HG02678 (cell line): ENCODE results near the gene PREX1.
"Not testable (repeated sequence)": the region's sequence is repeated elsewhere in the genome, so short reads cannot be mapped to it uniquely, and the experiment has no call there.

ENCODE experiments used
- ATAC-seq: cut with Tn5 transposase; IDR thresholded peaks from one replicate; pipeline ENCODE4 v1.9.1; 2021; ENCODE audit warnings: mild to moderate bottlenecking, moderate library complexity; ENCODE audit not compliant: unreplicated experiment

PREX1 gene

GRCh38 chr20:48826883-48827771 is 672 bp downstream of the PREX1 start:
- peak; percentile 12 for ATAC-seq

GRCh38 chr20:48826480-48826879 is 1.3 kb downstream of the PREX1 start:
- not testable (repeated sequence) for ATAC-seq

- ATAC-seq = no peak
These were observed 1.7 kb downstream of the PREX1 start for GRCh38 chr20:48826069-48826468.

GRCh38 chr20:48825566-48825920 is 2.3 kb downstream of the PREX1 start:
- ATAC-seq = no peak

- ATAC-seq = no peak
These were observed 2.8 kb downstream of the PREX1 start for GRCh38 chr20:48824830-48825565.

- ATAC-seq = no peak
These were observed 3.8 kb downstream of the PREX1 start for GRCh38 chr20:48823960-48824498.

GRCh38 chr20:48823476-48823875 is 4.3 kb downstream of the PREX1 start:
- ATAC-seq = no peak

GRCh38 chr20:48822879-48823385 is 4.9 kb downstream of the PREX1 start:
- ATAC-seq = no peak

- no peak for ATAC-seq
These were observed 5.6 kb downstream of the PREX1 start for GRCh38 chr20:48822178-48822577.

GRCh38 chr20:48821261-48821920 is 6.4 kb downstream of the PREX1 start:
- no peak for ATAC-seq

GRCh38 chr20:48820649-48820973 is 7.2 kb downstream of the PREX1 start:
- no peak for ATAC-seq

GRCh38 chr20:48819821-48820648 is 7.8 kb downstream of the PREX1 start:
- ATAC-seq = no peak

GRCh38 chr20:48819089-48819488 is 8.7 kb downstream of the PREX1 start:
- no peak for ATAC-seq

GRCh38 chr20:48818481-48818987 is 9.3 kb downstream of the PREX1 start:
- peak; percentile 41 for ATAC-seq

GRCh38 chr20:48818031-48818370 is 9.8 kb downstream of the PREX1 start:
- ATAC-seq = no peak

GRCh38 chr20:48817367-48818030 is 10.3 kb downstream of the PREX1 start:
- ATAC-seq = no peak

- no peak for ATAC-seq
These were observed 11.3 kb downstream of the PREX1 start for GRCh38 chr20:48816282-48817205.

- no peak for ATAC-seq
These were observed 12.3 kb downstream of the PREX1 start for GRCh38 chr20:48815537-48815936.

GRCh38 chr20:48814633-48815032 is 13.2 kb downstream of the PREX1 start:
- no peak for ATAC-seq
